Measurements from ENCODE around the gene PSMC1. TPM values are rescaled to one million over a fixed set of nuclear protein-coding genes. Genes with fewer than 3 reads are reported as not detected.

The PSMC1 gene
- 34.5 and 36.4 TPM in 2 replicates for total RNA-seq (2013; cell fraction: nucleolus; rRNA removed)
- total RNA-seq (2014; rRNA removed), result 112 and 129 TPM in 2 replicates
- total RNA-seq (2014; rRNA removed; fragmentation: Illumina TruSeq; extraction: Trizol), result 260 and 277 TPM in 2 replicates
- 91.5 and 97.4 TPM in 2 replicates for total RNA-seq (2021)
- 70.6 TPM for polyA plus RNA-seq (2011; ENCODE audit: low read depth)
- 160 and 232 TPM in 2 replicates for polyA plus RNA-seq (2011; rRNA removed)
- polyA plus RNA-seq (2011; cell fraction: cytosol; rRNA removed), result 59.7 and 67.4 TPM in 2 replicates
- polyA plus RNA-seq (2011; cell fraction: nucleus; rRNA removed), result 58.3 and 62.8 TPM in 2 replicates
- 64.2 and 108 TPM in 2 replicates for polyA plus RNA-seq (2012)
- polyA plus RNA-seq (2014; fragmentation: Illumina TruSeq; extraction: Trizol), result 286 and 401 TPM in 2 replicates
- polyA plus RNA-seq (2014; fragmentation: Nextera tagmentation; extraction: Ambion mirVana), result 100 to 1,000 TPM; 194 to 255 TPM
- 114 and 135 TPM in 2 replicates for polyA plus RNA-seq (2014; rRNA removed)
- 100 to 1,000 TPM; 224 to 226 TPM for polyA plus RNA-seq (2016; fragmentation: Nextera tagmentation; extraction: Ambion mirVana)
- 48.7 and 62.2 TPM in 2 replicates for polyA minus RNA-seq (2011; rRNA and poly(A)+ RNA removed)
- 24.9 and 25.0 TPM in 2 replicates for polyA minus RNA-seq (2011; cell fraction: cytosol; rRNA and poly(A)+ RNA removed)
- polyA minus RNA-seq (2011; cell fraction: nucleus; rRNA and poly(A)+ RNA removed), result 9.9 and 18.2 TPM in 2 replicates
- Bru-seq, nascent RNA, result percentile 90 among the genes with signal in this experiment
- percentile 91 among the genes with signal in this experiment for BruChase-seq, experiment 1, labeled RNA remaining after a 6-hour chase
- BruChase-seq, experiment 2, labeled RNA remaining after a 2-hour chase, result percentile 89 among the genes with signal in this experiment
- long read RNA-seq, experiment 1, full-length matches to known transcripts, result 201 of 220 reads
- long read RNA-seq, experiment 1, partial matches to known transcripts, result 17 of 220 reads
- long read RNA-seq, experiment 1, other reads (novel, unspliced or antisense), result 2 of 220 reads
- long read RNA-seq, experiment 2, full-length matches to known transcripts, result 1,052 of 1,118 reads
- long read RNA-seq, experiment 2, partial matches to known transcripts, result 37 of 1,118 reads
- long read RNA-seq, experiment 2, other reads (novel, unspliced or antisense), result 29 of 1,118 reads

DNA sequence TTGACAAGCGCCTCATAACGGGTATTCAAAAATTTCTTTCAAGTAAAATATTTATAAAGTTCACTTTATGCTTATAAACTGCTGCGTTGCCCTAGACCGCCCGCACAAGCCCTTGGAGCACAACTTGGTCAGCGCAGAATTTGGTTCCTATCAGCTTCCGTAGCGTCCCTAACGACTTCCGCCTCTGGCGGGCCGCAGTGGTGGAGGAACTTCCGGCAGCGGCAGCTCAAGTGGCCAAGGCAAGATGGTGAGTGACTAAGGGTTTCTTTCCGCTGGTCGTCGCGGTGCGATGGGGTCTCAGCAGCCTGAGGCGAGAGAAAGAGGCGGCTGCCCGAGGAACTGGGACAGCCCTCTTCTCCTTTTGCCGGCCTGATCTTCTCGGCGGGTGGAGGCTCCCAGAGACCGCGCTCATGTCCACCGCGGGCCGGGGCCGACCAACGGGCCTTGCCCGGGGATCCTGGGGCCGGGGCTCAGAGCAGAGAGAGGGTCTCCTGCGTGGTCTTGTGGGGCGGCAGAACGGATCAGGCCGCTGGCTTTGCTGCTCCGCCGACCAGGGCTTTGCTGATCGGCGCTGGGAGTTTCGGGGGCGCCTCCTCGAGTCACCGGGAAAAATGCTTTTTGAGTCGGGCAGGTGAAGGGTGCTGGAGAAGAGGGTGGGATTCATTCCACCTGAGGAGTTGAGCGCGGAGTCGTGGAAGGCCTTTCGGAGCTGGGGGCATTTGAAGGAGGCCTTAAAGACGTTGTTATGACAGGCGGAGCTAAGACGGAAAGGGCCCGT, at the start of gene PSMC1:
TSS of gene PSMC1 (plus strand) at position 200 of the 778 bp plus-strand sequence. CDS start at position 245, 45 bp downstream.
- DNase-seq (ENCODE audit: low read depth, low spot score), result peak; percentile 68
- peak; percentile 99 for ATAC-seq
- Histone ChIP-seq H3K27ac (ENCODE audit: control insufficient read depth, insufficient read depth) (peak within 1 kb of the TSS; percentile 87), H3K36me3 (ENCODE audit: control insufficient read depth in 2 of 2, insufficient read depth in 2 of 2, low read length in 1 of 2) (peaks cover 5 to 21% of the 10 kb centered on the region in 2 experiments; a peak in 3 of 4 replicates), H3K4me1 (ENCODE audit: control insufficient read depth, insufficient read depth, low read length) (no peaks in the 10 kb centered on the region), H3K9me3 (replicated peaks; ENCODE audit: control insufficient read depth, insufficient read depth, low read length) (no peaks in the 10 kb centered on the region), H3K27me3 (replicated peaks in 1 of 2; ENCODE audit: control insufficient read depth in 2 of 2, insufficient read depth in 2 of 2, low read length in 1 of 2) (no peaks in the 10 kb centered on the region), H3K79me2 (ENCODE audit: control insufficient read depth, insufficient read depth, low read length) (peaks cover 32% of the 10 kb centered on the region), H3K9ac (ENCODE audit: control insufficient read depth, insufficient read depth, low read length) (peak within 1 kb of the TSS; percentile 89), H2AFZ (ENCODE audit: control insufficient read depth, low read depth, low read length) (peak within 1 kb of the TSS; percentile 94), H3K4me3 (peak within 1 kb of the TSS; percentile 87), H3K4me2 (ENCODE audit: control insufficient read depth, insufficient read depth) (peak within 1 kb of the TSS; percentile 74), H4K20me1 (ENCODE audit: control insufficient read depth, insufficient read depth) (no peaks in the 10 kb centered on the region)
- WGBS (ENCODE audit: insufficient coverage, insufficient replicate concordance, low lambda C conversion rate, missing lambda C conversion rate), result 1% methylated on average over 55 of the region's 55 CpGs
- ChIA-PET CTCF (interaction anchor here (2.0 kb wide), 1 partner anchor 21 kb away, joined by 7 read pairs; no protein-coding TSS in a partner anchor), RAD21 (ENCODE audit: unreplicated experiment) (no interaction called here), POLR2A (no interaction called here), SMC1A (ENCODE audit: uncharacterized antibody, unreplicated experiment) (no interaction called here)
- FAIRE-seq, result peak; percentile 95
- in situ Hi-C loops (cut with MboI) (no loop called here), intact Hi-C loops (cut with micrococcal nuclease; ENCODE audit: unreplicated experiment) (loop anchor here (2.0 to 5.0 kb wide), 2 partner anchors 76 to 126 kb away; no protein-coding TSS in a partner anchor)
- BruUV-seq (replicated peaks), result TSS peak; percentile 72
- TF ChIP-seq NKRF (conservative IDR thresholded peaks at IDR 0.05) (peak; percentile 65; the same call in 1 of the 2 replicates), SIN3A (IDR thresholded peaks at IDR 0.05; ENCODE audit: low read depth, low read length) (peak; percentile 75), RB1 (IDR thresholded peaks at IDR 0.05; ENCODE audit: borderline replicate concordance) (no peak), NFIC (IDR thresholded peaks at IDR 0.05; ENCODE audit: low read depth, low read length) (0 out of 2 replicates have a peak, but pooled peaks have one; percentile 17), BACH1 (IDR thresholded peaks at IDR 0.05; ENCODE audit: borderline replicate concordance) (peak; percentile 47; the same call in 1 of the 2 replicates), NR2F1 (conservative IDR thresholded peaks at IDR 0.05) (no peak), IRF4 (IDR thresholded peaks at IDR 0.05; ENCODE audit: low read depth, low read length) (no peak), SPI1 (IDR thresholded peaks at IDR 0.05; ENCODE audit: borderline replicate concordance, insufficient read depth, low read depth, low read length) (peak; percentile 26; the same call in 1 of the 2 replicates)
- TF ChIP-seq, protein P1, sequence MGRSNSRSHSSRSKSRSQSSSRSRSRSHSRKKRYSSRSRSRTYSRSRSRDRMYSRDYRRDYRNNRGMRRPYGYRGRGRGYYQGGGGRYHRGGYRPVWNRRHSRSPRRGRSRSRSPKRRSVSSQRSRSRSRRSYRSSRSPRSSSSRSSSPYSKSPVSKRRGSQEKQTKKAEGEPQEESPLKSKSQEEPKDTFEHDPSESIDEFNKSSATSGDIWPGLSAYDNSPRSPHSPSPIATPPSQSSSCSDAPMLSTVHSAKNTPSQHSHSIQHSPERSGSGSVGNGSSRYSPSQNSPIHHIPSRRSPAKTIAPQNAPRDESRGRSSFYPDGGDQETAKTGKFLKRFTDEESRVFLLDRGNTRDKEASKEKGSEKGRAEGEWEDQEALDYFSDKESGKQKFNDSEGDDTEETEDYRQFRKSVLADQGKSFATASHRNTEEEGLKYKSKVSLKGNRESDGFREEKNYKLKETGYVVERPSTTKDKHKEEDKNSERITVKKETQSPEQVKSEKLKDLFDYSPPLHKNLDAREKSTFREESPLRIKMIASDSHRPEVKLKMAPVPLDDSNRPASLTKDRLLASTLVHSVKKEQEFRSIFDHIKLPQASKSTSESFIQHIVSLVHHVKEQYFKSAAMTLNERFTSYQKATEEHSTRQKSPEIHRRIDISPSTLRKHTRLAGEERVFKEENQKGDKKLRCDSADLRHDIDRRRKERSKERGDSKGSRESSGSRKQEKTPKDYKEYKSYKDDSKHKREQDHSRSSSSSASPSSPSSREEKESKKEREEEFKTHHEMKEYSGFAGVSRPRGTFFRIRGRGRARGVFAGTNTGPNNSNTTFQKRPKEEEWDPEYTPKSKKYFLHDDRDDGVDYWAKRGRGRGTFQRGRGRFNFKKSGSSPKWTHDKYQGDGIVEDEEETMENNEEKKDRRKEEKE (IDR thresholded peaks at IDR 0.05), result no peak
